Measurements from ENCODE around the gene EFHD1. TPM values are rescaled to one million over a fixed set of nuclear protein-coding genes. Genes with fewer than 3 reads are reported as not detected.

EFHD1 gene
- total and polyA plus RNA-seq, 2 of the 13 experiments (the other 11 are each of a cell fraction or from before 2014, with no cell fraction given): 0.09 TPM; not detected in 1

GRCh38 chr2:232615339-232615738 is 18.1 kb upstream of the EFHD1 start (continued):
- no peak for TF ChIP-seq ZNF652 (CRISPR knock-in tag; IDR thresholded peaks at IDR 0.05; ENCODE audit: borderline replicate concordance, low read depth)
- no peak for TF ChIP-seq PRDM4 (CRISPR knock-in tag; IDR thresholded peaks at IDR 0.05; ENCODE audit: borderline replicate concordance)
- TF ChIP-seq ZNF619 (CRISPR knock-in tag; IDR thresholded peaks at IDR 0.05): no peak
- no peak for TF ChIP-seq SSRP1 (CRISPR knock-in tag; IDR thresholded peaks at IDR 0.05)

DNA sequence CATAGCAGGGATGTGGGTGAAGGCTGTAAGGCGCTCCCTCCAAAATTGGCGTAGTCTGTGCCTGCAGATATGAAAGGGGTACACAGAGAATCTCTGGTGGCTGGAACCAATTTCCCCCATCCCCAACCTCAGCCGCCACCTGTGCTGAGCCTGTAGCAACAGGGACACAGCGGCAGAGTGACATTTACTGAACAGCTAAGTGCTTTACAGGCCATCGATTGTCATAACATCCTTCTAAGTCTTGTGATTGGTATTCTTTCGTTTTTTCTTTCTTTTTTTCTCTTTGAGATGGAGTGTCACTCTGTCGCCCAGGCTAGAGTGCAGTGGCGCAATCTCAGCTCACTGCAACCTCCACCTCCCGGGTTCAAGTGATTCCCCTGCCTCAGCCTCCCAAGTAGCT is 12.2 kb upstream of the EFHD1 start:
- Histone ChIP-seq H3K4me3 (replicated peaks in 1 of 3; ENCODE audit: insufficient read depth in 1 of 3, low read depth in 2 of 3, low read length in 3 of 3) (no peak overlapping the region), H3K4me1 (ENCODE audit: insufficient read depth, low read length) (peaks cover 16% of the 10 kb centered on the region), H3K9me3 (ENCODE audit: low read length) (no peaks in the 10 kb centered on the region), H3K9ac (ENCODE audit: insufficient read depth, low read depth, low read length) (no peak overlapping the region), H4K20me1 (ENCODE audit: insufficient read depth, low read length) (no peaks in the 10 kb centered on the region), H3K36me3 (replicated peaks in 1 of 2; ENCODE audit: control insufficient read depth in 1 of 2, insufficient read depth in 2 of 2, low read length in 2 of 2) (no peaks in the 10 kb centered on the region), H3K4me2 (ENCODE audit: low read depth, low read length) (no peak overlapping the region), H3K27me3 (ENCODE audit: control insufficient read depth in 1 of 2, insufficient read depth in 2 of 2, low read length in 2 of 2) (peaks cover 2 to 17% of the 10 kb centered on the region in 2 experiments; a peak in 2 of 5 replicates), H2AFZ (ENCODE audit: low read length) (no peak overlapping the region), H3K27ac (ENCODE audit: extremely low read length, insufficient read depth, low read length) (no peak overlapping the region), H3K79me2 (ENCODE audit: insufficient read depth, low read length) (no peaks in the 10 kb centered on the region)
- WGBS (ENCODE audit: low lambda C conversion rate): 69% methylated on average over 9 of the region's 9 CpGs
- DNase-seq (ENCODE audit: low spot score) (no peak), ATAC-seq (no peak), FAIRE-seq (no peak)
- intact Hi-C loops (cut with micrococcal nuclease; ENCODE audit: unreplicated experiment) (no loop called here), in situ Hi-C loops (cut with HindIII; ENCODE audit: extremely low pct_ligation_motif_present, low pct_unique_long_range_greater_than_20kb) (no loop called here)
- BruUV-seq (replicated peaks): no TSS peak
- TF ChIP-seq ZNF430 (CRISPR knock-in tag; IDR thresholded peaks at IDR 0.05) (no peak), MAFG (CRISPR knock-in tag; IDR thresholded peaks at IDR 0.05) (no peak)
- TF ChIP-seq, protein P1, sequence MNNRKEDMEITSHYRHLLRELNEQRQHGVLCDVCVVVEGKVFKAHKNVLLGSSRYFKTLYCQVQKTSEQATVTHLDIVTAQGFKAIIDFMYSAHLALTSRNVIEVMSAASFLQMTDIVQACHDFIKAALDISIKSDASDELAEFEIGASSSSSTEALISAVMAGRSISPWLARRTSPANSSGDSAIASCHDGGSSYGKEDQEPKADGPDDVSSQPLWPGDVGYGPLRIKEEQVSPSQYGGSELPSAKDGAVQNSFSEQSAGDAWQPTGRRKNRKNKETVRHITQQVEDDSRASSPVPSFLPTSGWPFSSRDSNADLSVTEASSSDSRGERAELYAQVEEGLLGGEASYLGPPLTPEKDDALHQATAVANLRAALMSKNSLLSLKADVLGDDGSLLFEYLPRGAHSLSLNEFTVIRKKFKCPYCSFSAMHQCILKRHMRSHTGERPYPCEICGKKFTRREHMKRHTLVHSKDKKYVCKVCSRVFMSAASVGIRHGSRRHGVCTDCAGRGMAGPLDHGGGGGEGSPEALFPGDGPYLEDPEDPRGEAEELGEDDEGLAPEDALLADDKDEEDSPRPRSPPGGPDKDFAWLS (CRISPR knock-in tag; IDR thresholded peaks at IDR 0.05; ENCODE audit: borderline replicate concordance): no peak
- ChIA-PET CTCF (ENCODE audit: low intra/inter-chr PET ratio, low total read pairs) (no interaction called here), POLR2A (no interaction called here)

All from HepG2 (cell line).